GM12878 (cell line): Measurements from ENCODE around the gene TTC4. TPM values are rescaled to one million over a fixed set of nuclear protein-coding genes. Genes with fewer than 3 reads are reported as not detected.

Source experiments
- ATAC-seq: fragments of 200-7000 bp; cut with Tn5 transposase; 3 replicates; pipeline ENCODE4 v1.9.1; 2020; ENCODE audit warnings: mild to moderate bottlenecking, moderate library complexity
- BruUV-seq: library from RNA; stranded (reverse); fragments of 400-500 nt; replicated peaks from 2 replicates; lab custom pipeline; 2021; lab: Mats Ljungman, UMichigan
- CTCF ChIA-PET: fragments of 300-600 bp; sonication (Branson Sonifier 250); formaldehyde crosslinking; extraction: SDS; loops from one replicate; lab custom pipeline; 2021; ENCODE audit warnings: inconsistent platforms; lab: Yijun Ruan, JAX
- POLR2A ChIA-PET: fragments of 350-600 bp; formaldehyde crosslinking; extraction: SDS; loops from one replicate; lab custom pipeline; 2021; ENCODE audit warnings: inconsistent platforms; lab: Charles Lee
- RAD21 ChIA-PET: fragments of 300-600 bp; sonication (Branson Sonifier 250); formaldehyde crosslinking; loops from one replicate; lab custom pipeline; 2023; ENCODE audit warnings: antibody characterized with exemption; ENCODE audit not compliant: unreplicated experiment; lab: Charles Lee
- SMC1A ChIA-PET: fragments of 300-600 bp; sonication (Branson Sonifier 250); formaldehyde crosslinking; loops from one replicate; lab custom pipeline; 2023; ENCODE audit not compliant: unreplicated experiment, uncharacterized antibody; lab: Charles Lee
- DNase-seq: peaks from one replicate; pipeline ENCODE4 v3.0.0-alpha.2; 2011; ENCODE audit warnings: low read depth, low spot score
- FAIRE-seq: peaks from 3 replicates; lab custom pipeline; 2011; peaks lifted over from hg19 to GRCh38; lab: Jason Lieb, UNC
- H2AFZ ChIP-seq: 2 replicates; pipeline ENCODE4 v1.6.0; 2011; ENCODE audit warnings: low read depth, low read length, control low read depth; ENCODE audit not compliant: control insufficient read depth
- H3K27ac ChIP-seq: 2 replicates; pipeline ENCODE4 v1.5.1; 2011; ENCODE audit warnings: control low read depth; ENCODE audit not compliant: control insufficient read depth, insufficient read depth
- H3K27me3 ChIP-seq, 2 experiments: replicated peaks in 1 of 2; 2 replicates each; pipeline versions ENCODE4 v1.6.0 to v1.6.1; 2011; ENCODE audit warnings: low read length in 1 of 2; ENCODE audit not compliant: control insufficient read depth in 2 of 2, insufficient read depth in 2 of 2
- H3K36me3 ChIP-seq, 2 experiments: 2 replicates each; pipeline ENCODE4 v1.5.1; 2011; ENCODE audit warnings: low read length in 1 of 2; ENCODE audit not compliant: control insufficient read depth in 2 of 2, insufficient read depth in 2 of 2
- H3K4me1 ChIP-seq: 2 replicates; pipeline ENCODE4 v1.6.1; 2011; ENCODE audit warnings: mild to moderate bottlenecking, low read length, moderate library complexity, mixed read lengths; ENCODE audit not compliant: control insufficient read depth, insufficient read depth
- H3K4me2 ChIP-seq: 2 replicates; pipeline ENCODE4 v1.6.0; 2011; ENCODE audit warnings: control low read depth; ENCODE audit not compliant: control insufficient read depth, insufficient read depth
- H3K4me3 ChIP-seq: fragments of 200-600 bp; sonication (generic); 2 replicates; pipeline ENCODE4 v1.5.1; 2016
- H3K79me2 ChIP-seq: 2 replicates; pipeline ENCODE4 v1.6.0; 2011; ENCODE audit warnings: low read length; ENCODE audit not compliant: control insufficient read depth, insufficient read depth
- H3K9ac ChIP-seq: 2 replicates; pipeline ENCODE4 v1.8.0; 2011; ENCODE audit warnings: low read length, control low read depth, mixed read lengths; ENCODE audit not compliant: control insufficient read depth, insufficient read depth
- H3K9me3 ChIP-seq: replicated peaks from 3 replicates; pipeline ENCODE4 v1.5.1; 2011; ENCODE audit warnings: mild to moderate bottlenecking, low read length; ENCODE audit not compliant: control insufficient read depth, insufficient read depth
- H4K20me1 ChIP-seq: 2 replicates; pipeline ENCODE4 v1.6.0; 2011; ENCODE audit not compliant: control insufficient read depth, insufficient read depth
- NFXL1 ChIP-seq: fragments of 450-650 bp; IDR thresholded peaks from 2 replicates; pipeline ENCODE4 v1.6.1; 2017; ENCODE audit warnings: antibody characterized with exemption, mild to moderate bottlenecking, borderline replicate concordance
- RCOR1 ChIP-seq: conservative IDR thresholded peaks from 2 replicates; pipeline ENCODE4 v1.6.1; 2012; ENCODE audit warnings: low read depth, low read length, improper control_type of control experiment
- RELA ChIP-seq: fragments of 450-650 bp; IDR thresholded peaks from 2 replicates; pipeline ENCODE4 v1.8.0; 2014; ENCODE audit warnings: borderline replicate concordance; ENCODE audit not compliant: partially characterized antibody
- WGBS: methylation state at CpG from one replicate; pipeline ENCODE4 v1.1.6; 2016; ENCODE audit warnings: low lambda C conversion rate; ENCODE audit not compliant: insufficient replicate concordance, insufficient coverage; ENCODE audit errors: missing lambda C conversion rate; 5-methylcytosine and 5-hydroxymethylcytosine counted together
- in situ Hi-C: fragments of 300-500 bp; cut with MboI; formaldehyde crosslinking; loops from 9 replicates; pipeline ENCODE4 v1.14.3; 2018; ENCODE audit warnings: mixed read lengths
- intact Hi-C: fragments of 100-400 bp; cut with micrococcal nuclease; formaldehyde crosslinking; loops from one replicate; pipeline ENCODE4 v1.14.2; 2022; ENCODE audit not compliant: unreplicated experiment
- polyA plus RNA-seq, 11 experiments: library from polyadenylated mRNA; depleted of rRNA in 4 of 11; unstranded in 6 of 11; stranded (reverse) in 5 of 11; fragments of >200 nt; fragmentation: Nextera tagmentation in 4 of 11; fragmentation: Illumina TruSeq in 1 of 11; extraction: Ambion mirVana in 4 of 11; extraction: Trizol in 1 of 11; gene quantifications; 1 replicate in 1 of 11; 2 replicates in 10 of 11; pipeline versions ENCODE4 v1.2.1 to v1.2.3, GENCODE V29; 2011 to 2016; ENCODE audit warnings: inconsistent platforms in 2 of 11, missing spikeins in 2 of 11, low read depth in 1 of 11
- total RNA-seq, 4 experiments: library from RNA; depleted of rRNA in 3 of 4; stranded (reverse); fragments of >200 nt in 3 of 4; fragmentation: Illumina TruSeq in 1 of 4; extraction: Trizol in 1 of 4; gene quantifications; 2 replicates each; pipeline versions ENCODE4 v1.2.1 to v1.2.3, GENCODE V29; 2013 to 2021
- TF ChIP-seq, protein P1 (sequence below): fragments of 450-650 bp; IDR thresholded peaks from 2 replicates; pipeline ENCODE4 v1.6.1; 2017; ENCODE audit warnings: mild to moderate bottlenecking, moderate library complexity
- TF ChIP-seq, protein P2 (sequence below): IDR thresholded peaks from 2 replicates; pipeline ENCODE4 v1.6.1; 2012; ENCODE audit warnings: mild to moderate bottlenecking, low read depth, low read length
- TF ChIP-seq, protein P3 (sequence below): fragments of 450-650 bp; IDR thresholded peaks from 2 replicates; pipeline ENCODE4 v1.6.1; 2014; ENCODE audit warnings: mild to moderate bottlenecking
- TF ChIP-seq, protein P4 (sequence below): fragments of 450-650 bp; formaldehyde crosslinking; IDR thresholded peaks from 2 replicates; pipeline ENCODE4 v1.4.0; 2020; ENCODE audit warnings: mild to moderate bottlenecking, moderate library complexity

The TTC4 gene
- total and polyA plus RNA-seq, 10 of the 15 experiments (the other 5 are each of a cell fraction or from before 2014, with no cell fraction given): 23.4 to 50.5 (median 36.0) TPM

DNA sequence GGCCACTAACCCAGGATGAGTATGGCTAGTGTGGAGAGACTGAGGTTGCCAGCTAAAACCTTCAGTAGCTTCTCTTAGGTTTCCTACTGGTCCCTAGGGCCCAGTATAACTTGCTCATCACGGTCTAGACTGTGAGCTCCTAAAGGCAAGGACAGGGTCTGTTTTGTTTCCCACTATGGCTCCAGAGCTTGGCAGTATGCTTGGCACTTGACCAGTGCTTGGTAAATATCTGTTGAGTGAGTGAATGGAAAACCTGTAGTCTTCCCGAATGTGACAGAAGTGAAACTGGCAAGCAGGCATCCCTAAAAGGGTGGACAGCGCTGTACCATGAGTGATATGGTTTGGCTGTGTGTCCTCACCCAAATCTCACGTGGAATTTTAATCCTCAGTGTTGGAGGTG lies 61.8 kb downstream of the TTC4 start:
- FAIRE-seq: no peak
- no peak for DNase-seq
- H3K9me3 ChIP-seq: no peaks in the 10 kb centered on the region
- H3K4me1 ChIP-seq: no peaks in the 10 kb centered on the region
- POLR2A ChIA-PET: no interaction called here
- H3K27ac ChIP-seq: no peak overlapping the region
- CTCF ChIA-PET: interaction anchor here (0.7 kb wide), 1 partner anchor 8 kb away, joined by 3 read pairs; no protein-coding TSS in a partner anchor
- H3K9ac ChIP-seq: no peak overlapping the region
- no peak overlapping the region for H2AFZ ChIP-seq
- H4K20me1 ChIP-seq: no peaks in the 10 kb centered on the region
- SMC1A ChIA-PET: no interaction called here
- RAD21 ChIA-PET: no interaction called here
- in situ Hi-C loops (no loop called here), intact Hi-C loops (no loop called here)
- no peaks in the 10 kb centered on the region for H3K79me2 ChIP-seq
- no peak overlapping the region for H3K4me3 ChIP-seq
- no peak for ATAC-seq
- TF ChIP-seq, protein P1, sequence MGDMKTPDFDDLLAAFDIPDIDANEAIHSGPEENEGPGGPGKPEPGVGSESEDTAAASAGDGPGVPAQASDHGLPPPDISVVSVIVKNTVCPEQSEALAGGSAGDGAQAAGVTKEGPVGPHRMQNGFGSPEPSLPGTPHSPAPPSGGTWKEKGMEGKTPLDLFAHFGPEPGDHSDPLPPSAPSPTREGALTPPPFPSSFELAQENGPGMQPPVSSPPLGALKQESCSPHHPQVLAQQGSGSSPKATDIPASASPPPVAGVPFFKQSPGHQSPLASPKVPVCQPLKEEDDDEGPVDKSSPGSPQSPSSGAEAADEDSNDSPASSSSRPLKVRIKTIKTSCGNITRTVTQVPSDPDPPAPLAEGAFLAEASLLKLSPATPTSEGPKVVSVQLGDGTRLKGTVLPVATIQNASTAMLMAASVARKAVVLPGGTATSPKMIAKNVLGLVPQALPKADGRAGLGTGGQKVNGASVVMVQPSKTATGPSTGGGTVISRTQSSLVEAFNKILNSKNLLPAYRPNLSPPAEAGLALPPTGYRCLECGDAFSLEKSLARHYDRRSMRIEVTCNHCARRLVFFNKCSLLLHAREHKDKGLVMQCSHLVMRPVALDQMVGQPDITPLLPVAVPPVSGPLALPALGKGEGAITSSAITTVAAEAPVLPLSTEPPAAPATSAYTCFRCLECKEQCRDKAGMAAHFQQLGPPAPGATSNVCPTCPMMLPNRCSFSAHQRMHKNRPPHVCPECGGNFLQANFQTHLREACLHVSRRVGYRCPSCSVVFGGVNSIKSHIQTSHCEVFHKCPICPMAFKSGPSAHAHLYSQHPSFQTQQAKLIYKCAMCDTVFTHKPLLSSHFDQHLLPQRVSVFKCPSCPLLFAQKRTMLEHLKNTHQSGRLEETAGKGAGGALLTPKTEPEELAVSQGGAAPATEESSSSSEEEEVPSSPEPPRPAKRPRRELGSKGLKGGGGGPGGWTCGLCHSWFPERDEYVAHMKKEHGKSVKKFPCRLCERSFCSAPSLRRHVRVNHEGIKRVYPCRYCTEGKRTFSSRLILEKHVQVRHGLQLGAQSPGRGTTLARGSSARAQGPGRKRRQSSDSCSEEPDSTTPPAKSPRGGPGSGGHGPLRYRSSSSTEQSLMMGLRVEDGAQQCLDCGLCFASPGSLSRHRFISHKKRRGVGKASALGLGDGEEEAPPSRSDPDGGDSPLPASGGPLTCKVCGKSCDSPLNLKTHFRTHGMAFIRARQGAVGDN: no peak
- TF ChIP-seq RCOR1 (no peak), NFXL1 (no peak), RELA (no peak)
- TF ChIP-seq, protein P2, sequence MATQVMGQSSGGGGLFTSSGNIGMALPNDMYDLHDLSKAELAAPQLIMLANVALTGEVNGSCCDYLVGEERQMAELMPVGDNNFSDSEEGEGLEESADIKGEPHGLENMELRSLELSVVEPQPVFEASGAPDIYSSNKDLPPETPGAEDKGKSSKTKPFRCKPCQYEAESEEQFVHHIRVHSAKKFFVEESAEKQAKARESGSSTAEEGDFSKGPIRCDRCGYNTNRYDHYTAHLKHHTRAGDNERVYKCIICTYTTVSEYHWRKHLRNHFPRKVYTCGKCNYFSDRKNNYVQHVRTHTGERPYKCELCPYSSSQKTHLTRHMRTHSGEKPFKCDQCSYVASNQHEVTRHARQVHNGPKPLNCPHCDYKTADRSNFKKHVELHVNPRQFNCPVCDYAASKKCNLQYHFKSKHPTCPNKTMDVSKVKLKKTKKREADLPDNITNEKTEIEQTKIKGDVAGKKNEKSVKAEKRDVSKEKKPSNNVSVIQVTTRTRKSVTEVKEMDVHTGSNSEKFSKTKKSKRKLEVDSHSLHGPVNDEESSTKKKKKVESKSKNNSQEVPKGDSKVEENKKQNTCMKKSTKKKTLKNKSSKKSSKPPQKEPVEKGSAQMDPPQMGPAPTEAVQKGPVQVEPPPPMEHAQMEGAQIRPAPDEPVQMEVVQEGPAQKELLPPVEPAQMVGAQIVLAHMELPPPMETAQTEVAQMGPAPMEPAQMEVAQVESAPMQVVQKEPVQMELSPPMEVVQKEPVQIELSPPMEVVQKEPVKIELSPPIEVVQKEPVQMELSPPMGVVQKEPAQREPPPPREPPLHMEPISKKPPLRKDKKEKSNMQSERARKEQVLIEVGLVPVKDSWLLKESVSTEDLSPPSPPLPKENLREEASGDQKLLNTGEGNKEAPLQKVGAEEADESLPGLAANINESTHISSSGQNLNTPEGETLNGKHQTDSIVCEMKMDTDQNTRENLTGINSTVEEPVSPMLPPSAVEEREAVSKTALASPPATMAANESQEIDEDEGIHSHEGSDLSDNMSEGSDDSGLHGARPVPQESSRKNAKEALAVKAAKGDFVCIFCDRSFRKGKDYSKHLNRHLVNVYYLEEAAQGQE: no peak
- TF ChIP-seq, protein P3, sequence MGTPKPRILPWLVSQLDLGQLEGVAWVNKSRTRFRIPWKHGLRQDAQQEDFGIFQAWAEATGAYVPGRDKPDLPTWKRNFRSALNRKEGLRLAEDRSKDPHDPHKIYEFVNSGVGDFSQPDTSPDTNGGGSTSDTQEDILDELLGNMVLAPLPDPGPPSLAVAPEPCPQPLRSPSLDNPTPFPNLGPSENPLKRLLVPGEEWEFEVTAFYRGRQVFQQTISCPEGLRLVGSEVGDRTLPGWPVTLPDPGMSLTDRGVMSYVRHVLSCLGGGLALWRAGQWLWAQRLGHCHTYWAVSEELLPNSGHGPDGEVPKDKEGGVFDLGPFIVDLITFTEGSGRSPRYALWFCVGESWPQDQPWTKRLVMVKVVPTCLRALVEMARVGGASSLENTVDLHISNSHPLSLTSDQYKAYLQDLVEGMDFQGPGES: no peak
- TF ChIP-seq, protein P4, sequence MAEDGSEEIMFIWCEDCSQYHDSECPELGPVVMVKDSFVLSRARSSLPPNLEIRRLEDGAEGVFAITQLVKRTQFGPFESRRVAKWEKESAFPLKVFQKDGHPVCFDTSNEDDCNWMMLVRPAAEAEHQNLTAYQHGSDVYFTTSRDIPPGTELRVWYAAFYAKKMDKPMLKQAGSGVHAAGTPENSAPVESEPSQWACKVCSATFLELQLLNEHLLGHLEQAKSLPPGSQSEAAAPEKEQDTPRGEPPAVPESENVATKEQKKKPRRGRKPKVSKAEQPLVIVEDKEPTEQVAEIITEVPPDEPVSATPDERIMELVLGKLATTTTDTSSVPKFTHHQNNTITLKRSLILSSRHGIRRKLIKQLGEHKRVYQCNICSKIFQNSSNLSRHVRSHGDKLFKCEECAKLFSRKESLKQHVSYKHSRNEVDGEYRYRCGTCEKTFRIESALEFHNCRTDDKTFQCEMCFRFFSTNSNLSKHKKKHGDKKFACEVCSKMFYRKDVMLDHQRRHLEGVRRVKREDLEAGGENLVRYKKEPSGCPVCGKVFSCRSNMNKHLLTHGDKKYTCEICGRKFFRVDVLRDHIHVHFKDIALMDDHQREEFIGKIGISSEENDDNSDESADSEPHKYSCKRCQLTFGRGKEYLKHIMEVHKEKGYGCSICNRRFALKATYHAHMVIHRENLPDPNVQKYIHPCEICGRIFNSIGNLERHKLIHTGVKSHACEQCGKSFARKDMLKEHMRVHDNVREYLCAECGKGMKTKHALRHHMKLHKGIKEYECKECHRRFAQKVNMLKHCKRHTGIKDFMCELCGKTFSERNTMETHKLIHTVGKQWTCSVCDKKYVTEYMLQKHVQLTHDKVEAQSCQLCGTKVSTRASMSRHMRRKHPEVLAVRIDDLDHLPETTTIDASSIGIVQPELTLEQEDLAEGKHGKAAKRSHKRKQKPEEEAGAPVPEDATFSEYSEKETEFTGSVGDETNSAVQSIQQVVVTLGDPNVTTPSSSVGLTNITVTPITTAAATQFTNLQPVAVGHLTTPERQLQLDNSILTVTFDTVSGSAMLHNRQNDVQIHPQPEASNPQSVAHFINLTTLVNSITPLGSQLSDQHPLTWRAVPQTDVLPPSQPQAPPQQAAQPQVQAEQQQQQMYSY (CRISPR knock-in tag): no peak
- H3K27me3 ChIP-seq: no peaks in the 10 kb centered on the region
- 51% methylated on average over 4 of the region's 4 CpGs for WGBS
- BruUV-seq: no TSS peak
- H3K4me2 ChIP-seq: no peak overlapping the region
- H3K36me3 ChIP-seq: no peaks in the 10 kb centered on the region
